Measurements from ENCODE around the gene CNRIP1. TPM values are rescaled to one million over a fixed set of nuclear protein-coding genes. Genes with fewer than 3 reads are reported as not detected.

CNRIP1 gene
- total RNA-seq, 6 experiments from 2014 or later, result 33.6 to 53.8 (median 47.2) TPM

GRCh38 chr2:68328901-68329300, 9.2 kb upstream of the CNRIP1 start:
- Mint-ChIP-seq H3K27me3 (ENCODE audit: insufficient read depth) (no peaks in the 10 kb centered on the region; the same call in 1 of the 2 replicates), H3K36me3 (ENCODE audit: low read depth) (peaks cover 1% of the 10 kb centered on the region; the same call in 1 of the 2 replicates), H3K4me3 (no peak overlapping the region), H3K4me1 (ENCODE audit: low read depth) (peaks cover 10% of the 10 kb centered on the region), H3K9me3 (peaks cover under 1% of the 10 kb centered on the region), H3K27ac (no peak overlapping the region)
- no peak for DNase-seq
- no peak for TF ChIP-seq CTCF (IDR thresholded peaks at IDR 0.05)

GRCh38 chr2:68325056-68325455, 5.3 kb upstream of the CNRIP1 start:
- DNase-seq, result no peak
- Mint-ChIP-seq H3K27me3 (ENCODE audit: insufficient read depth) (no peaks in the 10 kb centered on the region), H3K4me3 (no peak overlapping the region), H3K27ac (no peak overlapping the region), H3K4me1 (ENCODE audit: low read depth) (peaks cover 5% of the 10 kb centered on the region), H3K9me3 (no peaks in the 10 kb centered on the region), H3K36me3 (ENCODE audit: low read depth) (no peaks in the 10 kb centered on the region)
- TF ChIP-seq CTCF (IDR thresholded peaks at IDR 0.05), result no peak

GRCh38 chr2:68320118-68320641, 431 bp upstream of the CNRIP1 start:
- TF ChIP-seq CTCF (IDR thresholded peaks at IDR 0.05), result no peak
- H3K4me3 Mint-ChIP-seq, result peak overlapping the region; percentile 96
- H3K27ac Mint-ChIP-seq, result peak overlapping the region; percentile 90
- H3K27me3 Mint-ChIP-seq (ENCODE audit: insufficient read depth), result no peaks in the 10 kb centered on the region
- no peak for DNase-seq
- peaks cover 33% of the 10 kb centered on the region for H3K4me1 Mint-ChIP-seq (ENCODE audit: low read depth)
- peaks cover 20% of the 10 kb centered on the region for H3K36me3 Mint-ChIP-seq (ENCODE audit: low read depth)
- H3K9me3 Mint-ChIP-seq, result no peaks in the 10 kb centered on the region

GRCh38 chr2:68318914-68319397, 793 bp downstream of the CNRIP1 start:
- Mint-ChIP-seq H3K27me3 (ENCODE audit: insufficient read depth) (no peaks in the 10 kb centered on the region), H3K4me1 (ENCODE audit: low read depth) (peaks cover 33% of the 10 kb centered on the region), H3K4me3 (peak overlapping the region; percentile 96), H3K36me3 (ENCODE audit: low read depth) (peaks cover 26% of the 10 kb centered on the region), H3K9me3 (no peaks in the 10 kb centered on the region), H3K27ac (peak overlapping the region; percentile 90)
- peak; percentile 8 for DNase-seq
- TF ChIP-seq CTCF (IDR thresholded peaks at IDR 0.05), result no peak

- DNase-seq, result no peak
- H3K27ac Mint-ChIP-seq, result peak overlapping the region; percentile 90
Measured at GRCh38 chr2:68317971-68318913, 1.5 kb downstream of the CNRIP1 start.

More at GRCh38 chr2:68317971-68318913, 1.5 kb downstream of the CNRIP1 start:
- Mint-ChIP-seq H3K4me1 (ENCODE audit: low read depth) (peaks cover 33% of the 10 kb centered on the region), H3K9me3 (no peaks in the 10 kb centered on the region), H3K4me3 (peak overlapping the region; percentile 96), H3K36me3 (ENCODE audit: low read depth) (peaks cover 29% of the 10 kb centered on the region), H3K27me3 (ENCODE audit: insufficient read depth) (no peaks in the 10 kb centered on the region)
- TF ChIP-seq CTCF (IDR thresholded peaks at IDR 0.05), result no peak
